H1 (cell line): Measurements from ENCODE around the gene ZNF747. TPM values are rescaled to one million over a fixed set of nuclear protein-coding genes. Genes with fewer than 3 reads are reported as not detected.

Source experiments
- CTCF ChIA-PET: fragments of 300-600 bp; sonication (Branson Sonifier 250); formaldehyde crosslinking; loops from one replicate; lab custom pipeline; 2021; ENCODE audit not compliant: partially characterized antibody; lab: Charles Lee
- POLR2A ChIA-PET: fragments of 300-600 bp; sonication (Branson Sonifier 250); formaldehyde crosslinking; loops from one replicate; lab custom pipeline; 2021; ENCODE audit warnings: inconsistent platforms; ENCODE audit not compliant: partially characterized antibody; lab: Charles Lee
- DNase-seq, 2 experiments: peaks; one replicate each; pipeline versions ENCODE4 v3.0.0 to v3.0.0-alpha.2; 2010 to 2022; ENCODE audit warnings: low spot score in 2 of 2, low read depth in 1 of 2, mixed read lengths in 1 of 2
- FAIRE-seq: peaks from 2 replicates; lab custom pipeline; 2011; peaks lifted over from hg19 to GRCh38; lab: Jason Lieb, UNC
- H2AFZ ChIP-seq: 2 replicates; pipeline ENCODE4 v1.8.1; 2012; ENCODE audit warnings: low read length, inconsistent platforms
- H2AK5ac ChIP-seq: 2 replicates; pipeline ENCODE4 v1.6.1; 2013; ENCODE audit warnings: low read depth, low read length
- H2BK120ac ChIP-seq: replicated peaks from 2 replicates; pipeline ENCODE3; 2013; ENCODE audit warnings: low read depth, low read length, inconsistent platforms
- H2BK12ac ChIP-seq: 2 replicates; pipeline ENCODE4 v1.6.1; 2013; ENCODE audit warnings: low read depth, low read length
- H2BK15ac ChIP-seq: 2 replicates; pipeline ENCODE4 v1.6.1; 2013; ENCODE audit warnings: low read length
- H2BK20ac ChIP-seq: 2 replicates; pipeline ENCODE4 v1.6.1; 2013; ENCODE audit warnings: low read length
- H2BK5ac ChIP-seq: 2 replicates; pipeline ENCODE4 v1.6.1; 2013; ENCODE audit warnings: low read depth, low read length
- H3K14ac ChIP-seq: 2 replicates; pipeline ENCODE4 v1.6.1; 2013; ENCODE audit warnings: inconsistent platforms; ENCODE audit not compliant: insufficient read length
- H3K18ac ChIP-seq: 2 replicates; pipeline ENCODE4 v1.6.1; 2013; ENCODE audit warnings: low read length; ENCODE audit errors: extremely low read depth
- H3K23ac ChIP-seq: 2 replicates; pipeline ENCODE4 v1.6.1; 2013; ENCODE audit warnings: inconsistent platforms; ENCODE audit not compliant: insufficient read length
- H3K23me2 ChIP-seq: 2 replicates; pipeline ENCODE4 v1.6.1; 2013; ENCODE audit warnings: low read depth, low read length
- H3K27ac ChIP-seq: 2 replicates; pipeline ENCODE4 v1.6.1; 2011; ENCODE audit warnings: low read depth, low read length, inconsistent platforms
- H3K27me3 ChIP-seq, 4 experiments: replicated peaks in 1 of 4; 1 replicate in 1 of 4; 2 replicates in 3 of 4; pipeline versions ENCODE4 v1.6.1 to v1.8.1; 2011 to 2013; ENCODE audit warnings: low read length in 3 of 4, mild to moderate bottlenecking in 3 of 4, inconsistent platforms in 2 of 4, mixed read lengths in 2 of 4, moderate library complexity in 1 of 4; ENCODE audit not compliant: control insufficient read depth in 3 of 4, insufficient read depth in 3 of 4; ENCODE audit errors: extremely low read depth in 1 of 4
- H3K36me3 ChIP-seq, 4 experiments: 2 replicates each; pipeline versions ENCODE4 v1.6.1 to v1.8.1; 2011 to 2013; ENCODE audit warnings: mild to moderate bottlenecking in 4 of 4, low read length in 3 of 4, moderate library complexity in 2 of 4, control low read depth in 1 of 4, inconsistent platforms in 1 of 4; ENCODE audit not compliant: insufficient read depth in 4 of 4, control insufficient read depth in 2 of 4
- H3K4ac ChIP-seq: replicated peaks from 2 replicates; pipeline ENCODE3; 2013; ENCODE audit warnings: low read length, low read depth, mixed read lengths, inconsistent platforms; ENCODE audit not compliant: insufficient read length
- H3K4me1 ChIP-seq, 4 experiments: replicated peaks in 1 of 4; 1 replicate in 1 of 4; 2 replicates in 3 of 4; pipeline versions ENCODE4 v1.6.1 to v1.8.1; 2011 to 2013; ENCODE audit warnings: low read length in 3 of 4, inconsistent platforms in 2 of 4, mixed read lengths in 1 of 4; ENCODE audit not compliant: insufficient read depth in 4 of 4, control insufficient read depth in 3 of 4
- H3K4me2 ChIP-seq, 2 experiments: 2 replicates each; pipeline versions ENCODE4 v1.6.1 to v1.8.1; 2011 to 2013; ENCODE audit warnings: low read depth in 2 of 2, low read length in 2 of 2, control low read depth in 1 of 2, inconsistent platforms in 1 of 2, mild to moderate bottlenecking in 1 of 2; ENCODE audit not compliant: insufficient read depth in 1 of 2
- H3K4me3 ChIP-seq, 4 experiments: fragments of 200-600, 300-600 bp in 1 of 4; sonication (generic), shearing (Covaris generic), sonication (Bioruptor Twin) in 1 of 4; 2 replicates each; pipeline versions ENCODE4 v1.5.1 to v1.8.1; 2011 to 2016; ENCODE audit warnings: low read length in 4 of 4, low read depth in 3 of 4, control low read depth in 2 of 4, inconsistent platforms in 2 of 4, mild to moderate bottlenecking in 2 of 4, mixed read lengths in 1 of 4, moderate library complexity in 1 of 4; ENCODE audit not compliant: insufficient read depth in 2 of 4; ENCODE audit errors: extremely low read depth in 1 of 4
- H3K56ac ChIP-seq: replicated peaks from 2 replicates; pipeline ENCODE3; 2013; ENCODE audit warnings: low read depth, mild to moderate bottlenecking, mixed read lengths, low read length, inconsistent platforms; ENCODE audit not compliant: insufficient read length
- H3K79me1 ChIP-seq: 2 replicates; pipeline ENCODE4 v1.6.1; 2013; ENCODE audit warnings: low read depth, low read length, control low read depth
- H3K79me2 ChIP-seq, 2 experiments: 2 replicates each; pipeline versions ENCODE4 v1.6.1 to v1.8.1; 2012 to 2013; ENCODE audit warnings: low read length in 2 of 2, mild to moderate bottlenecking in 2 of 2, inconsistent platforms in 1 of 2; ENCODE audit not compliant: insufficient read depth in 2 of 2, control insufficient read depth in 1 of 2
- H3K9ac ChIP-seq, 4 experiments: replicated peaks in 1 of 4; 1 replicate in 1 of 4; 2 replicates in 3 of 4; pipeline versions ENCODE4 v1.6.1 to v1.8.1; 2011 to 2013; ENCODE audit warnings: low read depth in 3 of 4, low read length in 3 of 4, control low read depth in 2 of 4, mild to moderate bottlenecking in 2 of 4, moderate library complexity in 2 of 4, inconsistent platforms in 1 of 4; ENCODE audit errors: extremely low read depth in 1 of 4
- H3K9me3 ChIP-seq, 2 experiments: 2 replicates each; pipeline versions ENCODE4 v1.6.1 to v1.8.1; 2012 to 2013; ENCODE audit warnings: mild to moderate bottlenecking in 2 of 2, moderate library complexity in 2 of 2, control low read depth in 1 of 2, inconsistent platforms in 1 of 2, low read depth in 1 of 2, low read length in 1 of 2, mixed read lengths in 1 of 2; ENCODE audit not compliant: insufficient read depth in 2 of 2
- H4K20me1 ChIP-seq, 2 experiments: replicated peaks in 1 of 2; 2 replicates each; pipeline versions ENCODE3 to v1.8.1; 2011 to 2013; ENCODE audit warnings: inconsistent platforms in 2 of 2, low read length in 2 of 2, mild to moderate bottlenecking in 1 of 2; ENCODE audit not compliant: insufficient read depth in 2 of 2, control insufficient read depth in 1 of 2
- H4K5ac ChIP-seq: 2 replicates; pipeline ENCODE4 v1.6.1; 2013; ENCODE audit warnings: low read length, low read depth, mixed read lengths, inconsistent platforms; ENCODE audit not compliant: insufficient read length
- H4K8ac ChIP-seq: 2 replicates; pipeline ENCODE4 v1.8.0; 2013; ENCODE audit warnings: mild to moderate bottlenecking, moderate library complexity, low read length, inconsistent platforms; ENCODE audit not compliant: insufficient read depth; ENCODE audit errors: extremely low read depth
- H4K91ac ChIP-seq: replicated peaks from 2 replicates; pipeline ENCODE3; 2013; ENCODE audit warnings: low read length, mixed read lengths, inconsistent platforms; ENCODE audit not compliant: insufficient read length
- BACH1 ChIP-seq: IDR thresholded peaks from 2 replicates; pipeline ENCODE4 v1.6.1; 2012; ENCODE audit warnings: low read length, improper control_type of control experiment
- BCL11A ChIP-seq, 2 experiments: IDR thresholded peaks; one replicate each; pipeline ENCODE4 v1.6.1; 2011; ENCODE audit warnings: low read depth in 2 of 2, low read length in 2 of 2, mild to moderate bottlenecking in 2 of 2
- CBX8 ChIP-seq: fragments of 300-800, 300-1000 bp; sonication (generic); IDR thresholded peaks from 2 replicates; pipeline ENCODE4 v1.7.1; 2016; ENCODE audit warnings: low read depth, low read length, borderline replicate concordance
- CHD1 ChIP-seq: IDR thresholded peaks from 2 replicates; pipeline ENCODE4 v1.6.1; 2012; ENCODE audit warnings: low read depth, low read length, improper control_type of control experiment
- CHD2 ChIP-seq: IDR thresholded peaks from 2 replicates; pipeline ENCODE4 v1.6.1; 2012; ENCODE audit warnings: low read length, improper control_type of control experiment
- CREB1 ChIP-seq: IDR thresholded peaks from 2 replicates; pipeline ENCODE4 v1.6.1; 2012; ENCODE audit warnings: inconsistent platforms
- EZH2 ChIP-seq: fragments of 200-600 bp; sonication (generic); IDR thresholded peaks from 2 replicates; pipeline ENCODE4 v1.7.1; 2012; ENCODE audit warnings: low read depth, mild to moderate bottlenecking, moderate library complexity, low read length, inconsistent platforms; ENCODE audit not compliant: severe bottlenecking
- GTF2F1 ChIP-seq: IDR thresholded peaks from 2 replicates; pipeline ENCODE4 v1.6.1; 2012; ENCODE audit warnings: low read depth, low read length, improper control_type of control experiment, borderline replicate concordance
- HDAC6 ChIP-seq: IDR thresholded peaks from one replicate; pipeline ENCODE4 v1.7.1; 2012; ENCODE audit warnings: low read depth, mild to moderate bottlenecking, inconsistent platforms, low read length, moderate library complexity
- JUN ChIP-seq: IDR thresholded peaks from 2 replicates; pipeline ENCODE4 v1.6.1; 2011; ENCODE audit warnings: low read depth, mild to moderate bottlenecking, improper control_type of control experiment, low read length
- NANOG ChIP-seq: IDR thresholded peaks from 2 replicates; pipeline ENCODE4 v1.6.1; 2011; ENCODE audit warnings: low read length, low read depth, mild to moderate bottlenecking, inconsistent platforms; ENCODE audit not compliant: insufficient read depth, poor library complexity, severe bottlenecking
- RNF2 ChIP-seq: fragments of 200-900, 300-1000 bp; sonication (generic); IDR thresholded peaks from 2 replicates; pipeline ENCODE4 v1.7.1; 2016; ENCODE audit warnings: borderline replicate concordance, low read depth, mild to moderate bottlenecking, antibody characterized with exemption, low read length; ENCODE audit not compliant: poor library complexity, severe bottlenecking; ENCODE audit errors: missing control alignments
- SP2 ChIP-seq: IDR thresholded peaks from 2 replicates; pipeline ENCODE4 v1.6.1; 2012; ENCODE audit warnings: mild to moderate bottlenecking, low read length, inconsistent platforms
- TEAD4 ChIP-seq: IDR thresholded peaks from 2 replicates; pipeline ENCODE4 v1.6.1; 2012; ENCODE audit warnings: low read depth, low read length, inconsistent platforms, mixed read lengths
- WGBS, 2 experiments: shearing (Covaris generic) in 1 of 2; methylation state at CpG; one replicate each; pipeline versions ENCODE4 v1.1.6 to v1.1.7; 2013 to 2015; ENCODE audit warnings: low lambda C conversion rate in 2 of 2, mixed read lengths in 2 of 2, inconsistent platforms in 1 of 2, low coverage in 1 of 2, missing lambda C conversion rate in 1 of 2; ENCODE audit not compliant: insufficient replicate concordance in 2 of 2, insufficient coverage in 1 of 2, insufficient read length in 1 of 2; ENCODE audit errors: extremely low coverage in 1 of 2, missing lambda C conversion rate in 1 of 2; 5-methylcytosine and 5-hydroxymethylcytosine counted together
- polyA plus RNA-seq, 7 experiments: library from polyadenylated mRNA; depleted of rRNA in 3 of 7; stranded (reverse) in 5 of 7; unstranded in 2 of 7; fragments of >200 nt in 5 of 7; fragments of 200-250 nt in 2 of 7; gene quantifications; 1 replicate in 5 of 7; 2 replicates in 1 of 7; 4 replicates in 1 of 7; pipeline versions ENCODE4 v1.2.1 to v1.2.3, GENCODE V29; 2011 to 2013; ENCODE audit warnings: missing spikeins in 2 of 7, mixed read lengths in 2 of 7
- total RNA-seq: library from RNA; stranded (reverse); fragmentation: NEBNext Ultra II Directional; extraction: Animal tissue kit (Norgen Biotek cat#: 25700); gene quantifications from 2 replicates; pipeline ENCODE4 v1.2.1, GENCODE V29; 2021

Gene ZNF747
- total and polyA plus RNA-seq, 2 of the 8 experiments (the other 6 are each of a cell fraction or from before 2014, with no cell fraction given): 9.9 to 10.3 TPM

GRCh38 chr16:30565984-30566383, 31.3 kb upstream of the ZNF747 start:
- Histone ChIP-seq H3K27me3 (peaks cover 0 to 3% (median 1%) of the 10 kb centered on the region in 4 experiments; a peak in 2 of 7 replicates), H3K27ac (no peak overlapping the region), H2BK120ac (no peak overlapping the region), H2BK5ac (no peak overlapping the region), H3K79me2 (no peaks in the 10 kb centered on the region), H2BK15ac (no peak overlapping the region), H3K4ac (no peak overlapping the region), H2BK20ac (no peak overlapping the region), H2AFZ (no peak overlapping the region), H3K9me3 (no peaks in the 10 kb centered on the region), H4K91ac (no peak overlapping the region), H4K5ac (no peak overlapping the region), H3K79me1 (no peaks in the 10 kb centered on the region), H3K14ac (no peak overlapping the region), H4K8ac (no peak overlapping the region), H3K4me3 (no peak overlapping the region), H3K36me3 (no peaks in the 10 kb centered on the region), H3K23me2 (peaks cover under 1% of the 10 kb centered on the region; the same call in 1 of the 2 replicates), H3K4me1 (peaks cover 0 to 9% (median 2%) of the 10 kb centered on the region in 4 experiments; a peak in 5 of 7 replicates), H3K56ac (no peak overlapping the region), H3K18ac (no peak overlapping the region), H3K9ac (no peak overlapping the region), H3K23ac (no peak overlapping the region), H4K20me1 (no peaks in the 10 kb centered on the region), H2BK12ac (no peak overlapping the region), H2AK5ac (no peak overlapping the region), H3K4me2 (no peak overlapping the region)
- DNase-seq: no peak
- 84% methylated on average over 8 of the region's 8 CpGs; no CpG with 5 or more reads in 1 of the 2 experiments for whole genome bisulfite sequencing, 2 experiments
- ChIA-PET CTCF (interaction anchor here (0.6 to 5.7 kb wide), 10 partner anchors 26 to 148 kb away, joined by 3 to 28 read pairs (median 3); partner anchors contain the start of gene ZNF747), POLR2A (interaction anchor here (0.7 to 5.0 kb wide), 14 partner anchors 8 to 159 kb away, joined by 3 to 26 read pairs (median 4); partner anchors contain the start of genes ZNF689, ZNF747, ZNF764 and ZNF771)
- FAIRE-seq: no peak
- TF ChIP-seq CBX8: no peak
- no peak for TF ChIP-seq GTF2F1
- TF ChIP-seq CHD2: no peak
- no peak for TF ChIP-seq JUN
- no peak for TF ChIP-seq TEAD4
- no peak for TF ChIP-seq CREB1
- no peak for TF ChIP-seq NANOG
- TF ChIP-seq HDAC6: no peak
- no peak for TF ChIP-seq BCL11A (IDR thresholded peaks at IDR 0.05; ENCODE audit: low read depth in 2 of 2, low read length in 2 of 2)
- TF ChIP-seq SP2: no peak
- no peak for TF ChIP-seq CHD1
- TF ChIP-seq BACH1: no peak
- no peak for TF ChIP-seq RNF2
- TF ChIP-seq EZH2: no peak
